GM23248 (cell line): ENCODE measurements around the gene RRAGB.
"Not testable (repeated sequence)": the region's sequence is repeated elsewhere in the genome, so short reads cannot be mapped to it uniquely, and the experiment has no call there.

Experiments
- EZH2 ChIP-seq: fragments of 200-600 bp; sonication (generic); IDR thresholded peaks from 2 replicates; pipeline ENCODE4 v1.6.1; 2018; ENCODE audit warnings: antibody characterized with exemption, mild to moderate bottlenecking; ENCODE audit not compliant: insufficient read depth, poor library complexity, severe bottlenecking
- EZH2phosphoT487 ChIP-seq: fragments of 200-600 bp; sonication (generic); IDR thresholded peaks from 2 replicates; pipeline ENCODE4 v1.6.1; 2018; ENCODE audit warnings: antibody characterized with exemption, moderate library complexity, mild to moderate bottlenecking, low read depth; ENCODE audit not compliant: insufficient read depth

GRCh38 chrX:55774419-55774818 is 56.9 kb downstream of the RRAGB start:
- TF ChIP-seq EZH2, EZH2phosphoT487: not testable (repeated sequence)
